Activated CD4-positive, alpha-beta T cell treated with anti-CD3 and anti-CD28 coated beads, Interleukin-2, amount 50 U/mL, for 48 hours (primary cell): ENCODE measurements around the gene RGSL1.
"Not testable (repeated sequence)": the region's sequence is repeated elsewhere in the genome, so short reads cannot be mapped to it uniquely, and the experiment has no call there.

Experiments used
- DNase-seq, 2 experiments: peaks; one replicate each; pipeline ENCODE4 v3.0.0-alpha.2; 2020

The RGSL1 gene

GRCh38 chr1:182447124-182447523, 2.8 kb upstream of the RGSL1 start:
- not testable (repeated sequence) for DNase-seq

GRCh38 chr1:182447660-182448059, 2.3 kb upstream of the RGSL1 start:
- no peak for DNase-seq

GRCh38 chr1:182453631-182454030, 3.7 kb downstream of the RGSL1 start:
- no peak for DNase-seq

GRCh38 chr1:182457844-182458243, 7.9 kb downstream of the RGSL1 start:
- DNase-seq = no peak

- DNase-seq = no peak
Observed at GRCh38 chr1:182459949-182460348, 10.0 kb downstream of the RGSL1 start.

GRCh38 chr1:182460550-182460951, 10.6 kb downstream of the RGSL1 start:
- no peak for DNase-seq

GRCh38 chr1:182473556-182473955, 23.6 kb downstream of the RGSL1 start:
- no peak for DNase-seq

- DNase-seq = no peak
Observed at GRCh38 chr1:182476625-182477024, 26.7 kb downstream of the RGSL1 start.

GRCh38 chr1:182478238-182478637, 28.3 kb downstream of the RGSL1 start:
- no peak for DNase-seq

- no peak for DNase-seq
Observed at GRCh38 chr1:182484067-182484466, 34.1 kb downstream of the RGSL1 start.

GRCh38 chr1:182484531-182485257, 34.7 kb downstream of the RGSL1 start:
- no peak for DNase-seq

- no peak for DNase-seq
Observed at GRCh38 chr1:182485861-182486260, 35.9 kb downstream of the RGSL1 start.

- no peak for DNase-seq
Observed at GRCh38 chr1:182488803-182489202, 38.9 kb downstream of the RGSL1 start.

GRCh38 chr1:182493063-182493462, 43.1 kb downstream of the RGSL1 start:
- no peak for DNase-seq

GRCh38 chr1:182495002-182495401, 45.1 kb downstream of the RGSL1 start:
- no peak for DNase-seq

GRCh38 chr1:182495693-182496092, 45.7 kb downstream of the RGSL1 start:
- no peak for DNase-seq

- DNase-seq = no peak
Observed at GRCh38 chr1:182507685-182508084, 57.7 kb downstream of the RGSL1 start.

- DNase-seq = no peak
Observed at GRCh38 chr1:182515556-182515955, 65.6 kb downstream of the RGSL1 start.

GRCh38 chr1:182520736-182521135, 70.8 kb downstream of the RGSL1 start:
- no peak for DNase-seq

GRCh38 chr1:182525342-182525741, 75.4 kb downstream of the RGSL1 start:
- no peak for DNase-seq

- DNase-seq = no peak
Observed at GRCh38 chr1:182527680-182528079, 77.7 kb downstream of the RGSL1 start.

- DNase-seq = not testable (repeated sequence)
Observed at GRCh38 chr1:182528206-182528605, 78.3 kb downstream of the RGSL1 start.

GRCh38 chr1:182533896-182534295, 84.0 kb downstream of the RGSL1 start:
- no peak for DNase-seq

GRCh38 chr1:182549346-182549745, 99.4 kb downstream of the RGSL1 start:
- DNase-seq = no peak

- no peak for DNase-seq
Observed at GRCh38 chr1:182549811-182550210, 99.9 kb downstream of the RGSL1 start.
